Measurements from ENCODE around the gene SLC39A1. TPM values are rescaled to one million over a fixed set of nuclear protein-coding genes. Genes with fewer than 3 reads are reported as not detected.

Gene SLC39A1
- total RNA-seq, 1 donor from 2014 or later: 40.2 TPM

DNA sequence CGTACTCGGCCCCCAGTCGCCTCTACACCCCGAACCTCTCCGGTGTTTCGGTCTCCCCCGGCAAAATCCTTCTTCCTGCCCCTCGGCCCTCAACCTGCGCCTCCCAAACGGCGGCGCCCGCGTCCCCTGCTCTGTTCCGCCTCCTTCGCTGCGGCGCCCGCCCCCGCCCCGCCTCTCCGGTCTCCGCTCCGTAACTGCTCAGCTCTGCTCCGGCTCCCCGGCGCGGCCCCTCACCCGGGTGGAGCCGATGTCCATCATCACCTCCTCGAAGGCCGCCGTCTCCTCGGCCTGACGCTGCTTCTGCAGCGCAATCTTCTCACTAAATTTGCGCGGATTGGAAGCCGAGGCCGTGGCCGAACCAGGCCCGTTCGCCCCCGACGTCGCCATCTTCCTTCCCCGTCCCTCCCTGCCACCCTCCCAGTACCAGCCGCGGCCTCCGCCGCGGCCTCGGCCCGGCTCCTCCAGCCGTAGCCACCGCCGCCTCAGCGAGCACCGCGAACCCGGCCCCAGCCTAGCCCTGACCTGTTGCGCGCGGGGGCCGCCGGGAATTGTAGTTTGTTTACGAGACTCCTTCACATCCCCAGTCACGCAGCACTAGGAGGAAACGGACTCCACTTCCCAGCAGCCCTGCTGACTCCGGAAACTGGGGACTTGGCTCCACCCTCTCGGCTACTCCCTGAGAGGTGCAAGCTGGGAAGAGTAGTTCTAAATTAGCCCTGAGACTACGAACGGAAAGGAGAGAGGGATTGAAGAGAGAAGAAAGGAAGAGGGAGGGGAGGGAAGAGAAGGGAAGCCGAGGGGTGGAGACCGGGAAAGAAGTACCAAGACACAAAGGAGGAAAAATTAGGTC, 5.0 kb downstream of the SLC39A1 start, which contains the start of gene CRTC2:
Gene CRTC2, minus strand, starts transcription at position 502 of the 850 bp plus-strand sequence. Its CDS starts 115 bp downstream, at position 387.
- intact Hi-C loops (cut with DNase I): loop anchor here (2.0 kb wide), 2 partner anchors 14 to 20 kb away; no protein-coding TSS in a partner anchor
- peak; percentile 99 for DNase-seq (ENCODE audit: low spot score)

DNA sequence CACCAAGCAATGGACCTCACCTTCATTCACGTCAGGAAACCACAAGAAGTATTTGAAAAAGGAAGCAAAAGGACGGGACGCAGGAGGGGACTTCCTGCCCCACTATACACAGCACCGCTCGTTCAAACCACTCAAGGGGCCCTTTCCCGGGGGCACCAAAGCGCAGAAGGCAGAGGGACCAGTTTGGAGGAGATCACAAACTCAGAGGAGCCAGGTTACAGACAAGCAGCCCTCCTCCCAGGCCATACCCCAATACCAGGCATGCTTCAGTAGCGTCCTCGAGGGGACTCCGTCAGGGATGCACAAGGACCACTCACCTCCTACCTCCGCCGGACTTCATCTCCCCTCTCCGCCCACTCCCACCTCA, 5.6 kb downstream of the SLC39A1 start:
- intact Hi-C loops (cut with DNase I): loop anchor here (2.0 kb wide), 2 partner anchors 13 to 21 kb away; no protein-coding TSS in a partner anchor
- DNase-seq (ENCODE audit: low spot score): no peak

DNA sequence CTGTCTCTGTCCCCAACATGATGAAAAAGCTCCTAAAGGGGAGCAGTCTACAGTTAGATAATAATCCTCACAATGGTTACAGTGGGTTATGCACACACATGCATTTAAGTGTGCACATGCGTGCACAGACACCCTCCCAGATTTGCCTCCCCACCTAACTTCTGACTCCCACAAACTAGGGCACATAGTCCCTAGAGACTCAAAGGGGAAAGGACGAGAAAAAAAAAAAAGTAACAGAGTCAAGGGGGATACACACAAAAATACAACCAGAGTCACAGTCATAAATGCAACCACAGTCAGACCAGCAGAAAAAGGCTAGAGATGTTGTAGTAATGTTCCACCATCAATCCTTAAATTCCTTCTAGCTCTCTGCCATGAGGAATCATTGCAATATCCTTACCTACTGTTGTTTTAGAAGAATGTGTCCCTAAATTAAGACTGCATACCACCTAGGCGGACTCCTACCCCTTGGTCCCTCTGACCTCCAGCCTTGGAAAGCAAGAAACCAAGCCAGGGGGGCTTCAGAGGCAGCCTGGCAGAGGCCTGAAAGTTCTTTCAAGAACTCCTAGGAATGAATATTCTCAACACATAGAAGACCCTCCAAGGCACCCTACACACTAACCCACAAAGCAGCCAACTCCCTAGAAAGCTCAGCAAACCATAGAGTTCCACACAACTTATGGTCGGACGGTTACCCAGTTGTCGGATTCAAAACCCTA, 6.2 kb downstream of the SLC39A1 start:
- intact Hi-C loops (cut with DNase I): no loop called here
- no peak for DNase-seq (ENCODE audit: low spot score)

DNA sequence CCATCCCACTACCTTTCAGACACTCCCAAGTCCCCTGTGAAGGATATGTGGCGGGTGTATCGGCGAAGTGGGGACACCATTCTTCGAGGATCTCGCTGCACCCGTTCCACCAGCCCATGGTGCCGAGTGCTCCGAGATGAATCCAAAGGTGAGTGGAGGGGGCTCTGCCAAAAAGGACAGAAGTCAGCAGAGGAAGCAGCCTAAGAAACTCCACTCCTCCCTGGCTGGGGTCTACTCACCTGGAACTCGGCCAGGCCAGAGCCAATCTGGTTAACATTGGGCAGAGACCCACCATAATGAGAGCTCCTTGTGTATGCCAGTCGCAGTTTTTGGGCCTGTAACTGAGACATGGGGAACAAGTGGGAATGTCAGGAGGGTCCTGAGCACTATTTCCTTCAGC, 8.5 kb downstream of the SLC39A1 start:
- no peak for DNase-seq (ENCODE audit: low spot score)
- intact Hi-C loops (cut with DNase I): no loop called here

DNA sequence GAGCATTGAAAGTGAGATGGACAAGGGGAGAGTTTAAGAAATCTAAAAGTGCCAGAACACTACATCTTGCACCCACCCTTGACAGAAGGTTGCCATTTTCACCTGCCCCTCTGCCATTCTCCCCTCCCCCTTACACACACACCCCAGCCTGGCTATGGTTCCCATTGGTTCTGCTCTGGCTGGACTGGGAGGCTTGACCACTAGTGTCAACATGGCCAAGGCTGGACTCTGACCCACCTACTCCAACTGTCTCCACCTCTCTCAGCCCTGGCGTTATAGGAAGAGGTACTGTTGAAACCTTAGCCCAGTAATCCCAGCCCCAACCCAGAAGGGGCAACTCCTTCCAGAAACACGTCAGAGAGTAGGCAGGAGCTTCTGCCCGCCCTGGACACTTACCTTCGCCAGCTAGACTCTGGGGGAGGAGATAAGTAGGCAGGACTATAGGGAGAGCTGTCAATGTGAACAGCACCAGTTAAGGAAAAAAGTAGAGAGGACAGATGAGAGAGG, 9.4 kb downstream of the SLC39A1 start:
- no peak for DNase-seq (ENCODE audit: low spot score)
- intact Hi-C loops (cut with DNase I): no loop called here

DNA sequence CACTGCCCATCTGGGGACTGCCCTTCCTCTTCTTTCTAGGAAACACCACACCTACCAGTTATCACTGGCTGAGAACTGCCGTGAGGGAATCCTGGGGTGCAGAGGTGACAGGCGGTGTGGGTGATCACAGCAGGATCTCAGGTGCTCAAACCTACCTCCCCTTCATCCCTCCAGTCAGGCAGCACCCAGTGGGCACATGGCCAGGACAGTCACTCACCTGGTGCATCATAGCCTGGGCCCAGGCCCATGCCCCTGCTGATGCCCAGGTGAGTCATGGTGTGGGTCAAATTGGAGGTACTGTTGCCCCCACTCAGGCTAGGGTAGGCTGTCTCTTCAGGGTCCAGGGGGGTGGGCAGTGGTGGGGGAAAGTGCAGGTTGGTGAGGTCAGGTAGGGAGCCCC, 11.5 kb downstream of the SLC39A1 start:
- DNase-seq (ENCODE audit: low spot score): no peak
- intact Hi-C loops (cut with DNase I): no loop called here

DNA sequence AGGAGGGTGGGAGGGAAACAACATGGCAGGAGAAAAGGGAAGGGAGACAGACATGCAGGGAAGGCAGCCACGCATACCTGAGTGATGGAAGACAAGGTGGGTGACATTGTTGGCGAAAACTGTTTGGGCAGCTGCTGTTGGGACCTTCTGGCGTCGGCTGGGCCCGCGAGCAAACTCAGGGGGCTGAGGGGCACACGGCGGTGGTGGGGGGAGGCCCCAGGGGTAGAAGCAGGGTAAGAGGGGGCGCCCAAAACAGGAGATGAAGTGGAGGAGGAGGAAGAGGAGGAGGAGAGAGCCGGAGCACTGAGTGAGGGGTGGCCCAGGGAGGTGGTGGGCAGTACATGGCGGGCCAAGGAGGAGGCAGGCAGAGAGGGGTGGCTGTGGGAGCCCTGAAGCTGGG, 12.2 kb downstream of the SLC39A1 start:
- intact Hi-C loops (cut with DNase I): no loop called here
- no peak for DNase-seq (ENCODE audit: low spot score)

DNA sequence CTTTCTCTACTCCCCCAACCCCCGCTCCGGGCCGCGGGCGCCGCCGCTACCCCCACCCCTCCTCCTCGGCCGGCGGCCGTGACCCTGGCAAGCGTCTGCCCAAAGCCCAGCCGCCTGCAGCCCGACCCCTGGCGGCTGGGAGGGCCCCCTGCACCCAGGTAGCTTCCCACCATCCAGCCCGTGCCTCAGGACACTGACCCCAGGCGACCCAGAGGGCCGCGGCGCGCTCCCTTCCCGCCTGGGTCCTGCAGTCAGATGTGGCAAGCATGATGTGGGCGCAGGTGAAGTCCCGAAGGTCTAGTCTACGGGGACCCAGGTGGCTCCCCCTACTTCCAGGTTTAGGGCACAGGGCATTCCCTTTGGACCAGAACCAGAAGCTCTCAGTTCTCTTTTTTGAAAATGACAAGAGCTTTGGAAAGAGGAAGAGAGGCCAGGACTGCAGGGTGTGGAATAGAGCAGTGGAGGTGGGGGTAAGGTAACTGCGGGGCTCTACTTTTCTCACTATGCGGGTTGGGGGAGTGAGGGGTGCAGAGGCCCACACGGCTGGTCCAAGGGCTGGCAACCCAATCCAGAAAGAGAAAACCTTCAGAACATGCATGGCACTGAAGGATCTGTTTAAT, 16.6 kb downstream of the SLC39A1 start, which contains the start of gene DENND4B:
Gene DENND4B, minus strand, starts transcription at position 97 of the 620 bp plus-strand sequence. CDS start 2,344 bp downstream, outside the sequence.
- DNase-seq (ENCODE audit: low spot score): peak; percentile 93
- intact Hi-C loops (cut with DNase I): loop anchor here (2.0 to 5.0 kb wide), 3 partner anchors 41 to 150 kb away; partner anchors contain the start of gene RAB13

DNA sequence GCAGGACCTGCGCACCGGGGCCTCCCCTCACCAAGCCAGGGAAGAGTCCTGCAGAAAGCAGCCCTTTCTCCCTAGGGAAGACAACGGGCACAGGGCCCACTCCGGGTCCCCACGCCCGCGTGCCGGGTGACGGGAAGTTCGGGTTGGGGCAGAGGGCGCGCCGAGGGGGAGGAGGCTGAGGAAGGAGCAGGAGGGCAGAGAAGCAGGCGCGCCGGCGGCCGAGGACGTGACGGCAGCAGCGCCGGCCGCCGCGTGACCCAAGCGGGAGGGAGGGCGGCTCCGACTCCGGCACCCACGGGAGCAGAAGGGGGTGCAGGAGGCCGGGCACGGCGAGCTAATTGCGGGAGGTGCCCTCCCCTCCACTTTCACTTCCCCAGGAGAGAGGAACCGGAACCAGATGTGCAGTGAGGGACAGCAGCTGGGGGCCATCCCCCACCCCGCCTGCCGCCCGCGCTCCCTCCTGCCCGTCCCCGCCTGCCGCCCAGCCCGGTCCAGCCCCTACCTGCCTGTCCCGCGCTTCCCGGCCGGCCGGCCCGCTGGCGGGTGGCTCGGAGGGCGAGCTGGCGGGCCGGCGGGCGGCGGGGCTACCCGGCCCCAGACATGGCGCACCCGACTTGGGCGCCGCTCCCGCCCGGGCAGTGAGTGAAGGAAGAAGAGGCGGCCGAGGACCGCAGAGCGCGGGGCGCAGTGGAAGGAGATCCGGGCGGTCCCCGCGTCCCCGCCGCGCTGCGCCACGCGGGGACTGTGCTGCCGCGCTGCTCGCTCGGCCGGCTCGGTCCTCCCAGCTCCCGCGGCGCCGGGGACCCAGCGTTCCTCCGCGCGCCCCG, 17.3 kb downstream of the SLC39A1 start:
- intact Hi-C loops (cut with DNase I): loop anchor here (2.0 to 5.0 kb wide), 4 partner anchors 13 to 149 kb away; partner anchors contain the start of genes CRTC2 and RAB13
- DNase-seq (ENCODE audit: low spot score): peak; percentile 96

DNA sequence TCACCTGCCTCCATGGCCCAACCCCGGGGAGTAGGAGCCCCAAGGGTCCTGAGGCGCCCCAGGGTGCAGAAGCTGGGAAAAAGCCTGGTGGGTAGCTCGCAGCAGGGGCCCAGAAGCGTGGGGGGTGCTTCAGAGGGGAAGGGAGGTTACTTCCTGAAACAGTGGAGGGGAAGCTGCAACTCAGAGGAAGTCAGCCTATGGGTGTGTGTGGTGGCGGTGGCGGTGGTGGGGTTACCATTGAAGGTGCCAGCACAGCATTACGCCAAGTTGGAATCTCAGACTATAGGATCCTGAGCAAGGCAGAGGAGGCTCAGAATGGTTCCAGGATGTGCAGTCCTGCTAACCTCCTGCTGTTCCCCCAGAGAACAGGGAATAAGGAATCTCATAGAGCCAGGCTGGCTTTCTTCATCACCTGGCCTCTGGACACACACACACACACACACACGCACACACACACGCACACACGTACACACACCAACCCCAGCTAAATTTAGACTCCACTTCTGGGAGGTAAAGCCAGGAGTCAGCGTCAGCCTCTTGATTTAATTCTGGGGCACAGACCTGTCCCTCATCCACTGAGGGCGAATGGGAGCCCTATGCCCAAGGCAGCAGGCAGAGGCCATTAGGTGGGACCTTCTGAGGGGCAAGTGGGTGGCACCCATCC, 18.1 kb downstream of the SLC39A1 start:
- intact Hi-C loops (cut with DNase I): loop anchor here (2.0 to 5.0 kb wide), 2 partner anchors 14 to 42 kb away; partner anchors contain the start of genes CRTC2 and RAB13
- DNase-seq (ENCODE audit: low spot score): peak; percentile 83

DNA sequence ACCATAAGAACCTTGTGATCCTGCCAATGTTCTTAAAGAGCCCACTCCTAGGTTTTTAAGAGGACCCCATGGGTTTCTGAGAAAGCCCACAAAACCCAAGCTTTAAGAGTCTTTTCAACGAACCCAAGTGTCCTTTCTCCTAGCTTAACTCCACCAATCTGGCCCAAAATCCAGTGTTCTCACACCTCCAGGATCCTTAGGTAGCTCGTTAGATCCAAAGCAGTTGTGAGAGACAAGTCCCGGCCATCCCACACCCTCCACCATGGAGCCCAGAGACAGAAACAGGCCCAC, 18.6 kb downstream of the SLC39A1 start:
- DNase-seq (ENCODE audit: low spot score): no peak
- intact Hi-C loops (cut with DNase I): loop anchor here (2.0 to 5.0 kb wide), 2 partner anchors 14 to 43 kb away; partner anchors contain the start of genes CRTC2 and RAB13

DNA sequence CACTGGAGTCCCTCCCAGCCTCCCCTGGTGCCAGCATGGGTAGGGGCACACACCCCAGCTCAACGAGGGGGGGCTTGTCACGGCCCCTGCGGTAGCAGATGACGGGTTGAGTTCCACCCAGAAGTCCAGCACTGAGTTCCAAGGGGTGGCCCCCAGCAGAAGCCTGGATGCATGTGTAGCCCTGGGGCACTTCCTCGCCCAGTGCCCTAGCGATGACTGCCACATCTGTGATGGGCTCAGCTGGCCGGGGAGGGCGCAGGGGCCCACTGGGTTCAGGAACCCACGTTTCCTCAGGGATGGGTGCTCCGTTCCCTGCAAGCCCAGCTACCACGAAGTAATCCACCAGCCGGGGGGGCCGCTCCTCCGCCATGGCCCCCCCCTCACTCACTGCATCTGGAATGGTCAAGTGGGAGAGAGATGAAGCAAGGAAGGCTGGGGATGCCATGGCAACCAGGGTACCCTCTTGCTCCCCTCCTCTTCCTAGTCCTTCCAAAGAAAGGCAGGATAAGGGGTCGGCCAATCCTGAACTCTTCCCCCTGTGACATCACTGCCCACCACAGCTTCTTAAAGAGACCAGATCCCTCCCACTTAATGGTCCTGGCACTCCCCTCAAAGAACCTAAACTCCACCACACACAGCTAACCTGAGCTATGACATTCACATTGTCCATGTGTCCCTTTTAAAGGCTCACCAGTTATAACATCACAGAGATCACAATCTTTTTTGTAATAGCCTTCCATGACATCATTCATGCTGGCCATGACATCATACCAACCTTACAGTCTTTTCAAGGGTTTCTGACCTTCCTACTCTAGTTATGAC, 19.1 kb downstream of the SLC39A1 start:
- no peak for DNase-seq (ENCODE audit: low spot score)
- intact Hi-C loops (cut with DNase I): loop anchor here (2.0 kb wide), 1 partner anchor 15 kb away; the partner anchor contains the start of gene CRTC2

DNA sequence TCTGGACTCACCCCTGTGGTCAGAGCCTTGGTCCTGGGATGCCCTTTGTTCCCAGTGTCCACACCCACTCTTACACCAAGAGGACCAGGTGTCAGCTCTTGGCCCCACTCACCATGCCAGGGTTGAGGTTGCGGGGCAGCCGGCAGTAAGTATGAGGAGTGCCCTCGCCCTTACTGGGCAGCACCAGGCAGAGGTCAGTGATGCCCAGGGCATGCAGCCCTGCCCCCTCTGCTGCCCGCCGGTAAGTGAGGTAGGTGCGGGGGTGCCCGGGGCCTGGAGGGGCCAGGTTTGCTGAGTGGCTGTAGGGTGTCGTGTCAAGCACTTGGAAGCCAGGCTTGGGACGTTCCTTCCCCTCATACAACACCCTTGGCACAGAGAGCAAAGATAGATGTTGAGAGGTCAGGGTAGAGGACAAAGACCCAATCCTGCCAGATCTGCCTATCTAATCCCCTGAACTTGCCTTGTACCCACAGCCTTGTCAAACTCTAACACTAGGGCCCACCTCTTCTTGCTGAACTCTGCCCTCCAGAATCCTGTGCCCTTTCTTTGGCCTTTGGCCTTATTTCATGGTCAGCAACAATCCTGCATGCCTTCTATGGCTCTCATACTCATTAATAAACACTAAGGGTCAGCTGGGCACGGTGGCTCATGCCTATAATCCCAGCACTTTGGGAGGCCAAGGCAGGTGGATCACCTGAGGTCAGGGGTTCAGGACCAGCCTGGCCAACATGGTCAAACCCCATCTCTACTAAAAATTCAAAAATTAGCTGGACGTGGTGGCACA, 20.4 kb downstream of the SLC39A1 start:
- no peak for DNase-seq (ENCODE audit: low spot score)
- intact Hi-C loops (cut with DNase I): no loop called here

DNA sequence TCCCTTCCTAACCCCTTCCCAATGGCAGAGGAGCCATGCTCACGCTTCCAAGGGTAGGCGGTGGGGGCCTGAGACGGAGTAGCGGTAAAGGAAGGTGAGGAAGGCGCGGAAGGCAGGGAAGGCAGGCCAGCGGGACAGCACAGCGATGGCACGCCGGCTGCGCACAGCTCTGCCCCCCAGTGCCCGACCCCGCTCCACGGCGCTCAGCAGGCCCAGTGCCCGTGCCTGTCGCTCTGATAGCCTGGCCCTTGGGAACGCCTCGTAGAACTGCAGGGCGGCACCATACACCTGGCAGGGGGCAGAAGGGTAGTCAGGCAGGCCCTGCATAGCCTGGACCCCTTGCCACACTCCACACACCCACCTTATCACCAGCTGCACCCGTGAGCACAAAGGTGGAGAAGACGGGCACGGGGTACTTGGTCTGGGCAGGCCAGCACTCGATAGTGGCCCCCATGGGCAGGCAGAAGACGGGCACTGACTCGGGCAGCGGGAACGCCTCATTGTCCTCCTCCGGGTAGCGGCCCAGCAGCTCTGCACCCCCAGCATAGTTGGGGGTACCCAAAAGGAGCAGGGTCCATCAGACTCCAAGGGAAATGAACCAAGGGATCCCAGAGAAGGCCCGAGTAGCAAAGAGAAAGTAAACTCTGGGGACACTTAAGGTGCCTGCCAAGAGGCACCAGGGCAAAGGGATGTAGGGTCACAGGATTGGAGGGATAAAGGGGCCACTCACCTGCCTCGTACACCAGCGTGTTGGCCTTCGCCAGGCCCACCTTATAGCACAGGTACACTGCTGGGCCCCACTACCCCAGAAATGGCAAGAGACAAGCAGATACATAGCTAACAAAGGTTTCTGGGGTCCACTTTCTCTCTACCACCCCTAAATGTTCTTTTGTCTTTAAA, 21.3 kb downstream of the SLC39A1 start:
- no peak for DNase-seq (ENCODE audit: low spot score)
- intact Hi-C loops (cut with DNase I): no loop called here

DNA sequence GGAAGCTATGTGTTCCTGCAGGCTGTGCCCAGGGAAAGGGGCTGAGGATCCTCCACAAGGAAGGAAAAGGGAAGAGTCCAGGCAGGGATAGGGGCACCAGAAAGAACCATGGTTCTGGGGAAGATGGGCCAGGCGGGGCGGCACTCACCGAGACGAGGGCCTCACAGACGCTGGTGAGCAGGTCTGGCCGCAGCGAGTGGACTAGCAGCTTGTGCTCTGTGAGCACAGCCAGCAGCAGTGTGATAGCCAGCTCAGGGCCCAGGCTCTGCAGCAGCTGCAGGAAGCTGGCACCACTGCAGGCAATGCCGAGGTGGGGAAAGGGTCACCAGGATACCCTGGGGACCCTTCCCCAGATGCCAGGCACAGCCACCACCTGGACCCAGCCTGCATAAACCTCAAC, 22.6 kb downstream of the SLC39A1 start:
- intact Hi-C loops (cut with DNase I): no loop called here
- DNase-seq (ENCODE audit: low spot score): no peak

DNA sequence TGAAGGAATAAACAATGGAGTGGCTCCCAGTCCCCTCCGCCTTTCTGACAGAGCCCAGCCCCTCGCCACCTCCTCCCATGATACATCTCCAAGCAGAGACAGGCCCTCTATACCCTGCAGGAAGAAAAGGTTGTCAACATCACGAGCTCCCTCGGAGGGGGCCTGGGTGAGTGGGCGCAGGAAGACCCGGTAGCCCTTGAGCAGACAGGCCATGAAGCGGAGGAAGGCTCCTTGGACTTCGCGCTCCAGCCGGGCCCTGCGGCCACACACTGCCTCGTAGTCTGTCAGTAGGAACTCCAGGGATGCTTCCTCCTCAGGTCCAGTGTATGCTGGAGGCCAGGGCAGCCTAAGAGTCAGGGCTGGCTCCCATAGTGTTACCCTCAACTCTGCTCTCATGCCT, 23.9 kb downstream of the SLC39A1 start:
- intact Hi-C loops (cut with DNase I): no loop called here
- DNase-seq (ENCODE audit: low spot score): no peak
